AG08395 (cell line): ENCODE measurements around the gene IFI27L1.

Source experiments
- DNase-seq: peaks from one replicate; pipeline ENCODE4 v3.0.0; 2012; ENCODE audit warnings: mixed read lengths, low spot score

IFI27L1 gene, protein sequence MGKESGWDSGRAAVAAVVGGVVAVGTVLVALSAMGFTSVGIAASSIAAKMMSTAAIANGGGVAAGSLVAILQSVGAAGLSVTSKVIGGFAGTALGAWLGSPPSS

DNA sequence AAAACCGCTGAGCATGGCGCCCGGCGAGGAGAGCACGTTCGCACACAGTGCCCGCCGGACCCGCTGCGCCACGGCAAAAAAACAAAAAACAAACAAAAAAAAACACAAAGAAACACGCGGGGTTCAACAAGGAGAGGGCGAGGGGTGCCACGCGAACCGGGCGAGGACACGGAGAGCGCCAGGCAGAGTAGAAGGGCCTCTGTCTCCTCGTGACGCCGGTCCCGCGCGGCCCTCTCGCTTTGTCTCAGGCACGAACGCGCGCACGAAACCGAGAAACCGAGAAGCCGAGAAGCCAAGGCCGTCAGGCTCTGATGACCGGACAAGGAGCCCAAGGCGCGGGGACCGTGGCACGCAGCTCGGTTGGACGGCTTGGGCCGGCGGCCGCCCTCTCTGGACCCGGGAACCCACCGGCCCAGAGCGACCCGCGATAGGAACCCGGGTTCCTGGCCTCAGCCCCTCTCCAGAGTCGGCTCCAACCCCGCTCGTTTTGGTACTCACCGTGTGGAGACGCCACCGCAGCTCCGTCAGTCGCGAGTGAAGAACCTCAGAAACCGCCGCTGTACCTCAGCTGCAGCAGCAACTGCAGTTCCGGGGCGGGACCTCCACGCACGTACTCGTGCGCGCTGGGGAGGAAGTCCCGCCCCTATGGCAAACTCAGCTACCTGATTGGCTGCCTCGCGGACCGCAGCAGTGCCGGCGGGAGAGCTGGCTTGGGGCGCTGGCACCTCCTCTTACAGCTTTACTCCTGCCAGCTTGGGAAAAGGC, at the start of gene IFI27L1, which contains the start of gene DDX24:
Gene IFI27L1 (plus strand): TSS at position 690 of the 765 bp plus-strand sequence. CDS start 15,628 bp downstream, outside the sequence.
Gene DDX24 (minus strand): TSS at position 582 of the 765 bp plus-strand sequence. CDS start 1,460 bp downstream, outside the sequence.
- DNase-seq: peak; percentile 99

DNA sequence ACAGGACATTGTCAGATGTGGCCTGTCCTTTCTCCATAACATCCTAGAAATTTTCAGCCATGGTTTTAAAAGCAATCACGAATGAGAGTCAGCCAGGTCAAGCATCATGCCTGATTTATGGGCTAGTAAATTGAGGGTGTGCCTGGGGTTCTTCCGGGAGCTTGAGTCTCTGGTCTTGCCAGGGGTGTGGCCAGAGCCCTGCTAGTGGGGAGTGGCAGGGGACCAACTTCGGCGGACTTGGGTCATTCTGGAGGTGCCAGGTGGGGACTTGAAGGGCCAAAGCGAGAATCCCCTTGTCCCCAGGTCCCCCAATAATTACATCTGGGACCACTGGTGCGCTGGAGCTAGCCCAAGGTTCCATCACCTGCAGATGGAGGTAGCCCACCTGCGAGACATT, 49.2 kb upstream of the IFI27L1 start:
- no peak for DNase-seq

DNA sequence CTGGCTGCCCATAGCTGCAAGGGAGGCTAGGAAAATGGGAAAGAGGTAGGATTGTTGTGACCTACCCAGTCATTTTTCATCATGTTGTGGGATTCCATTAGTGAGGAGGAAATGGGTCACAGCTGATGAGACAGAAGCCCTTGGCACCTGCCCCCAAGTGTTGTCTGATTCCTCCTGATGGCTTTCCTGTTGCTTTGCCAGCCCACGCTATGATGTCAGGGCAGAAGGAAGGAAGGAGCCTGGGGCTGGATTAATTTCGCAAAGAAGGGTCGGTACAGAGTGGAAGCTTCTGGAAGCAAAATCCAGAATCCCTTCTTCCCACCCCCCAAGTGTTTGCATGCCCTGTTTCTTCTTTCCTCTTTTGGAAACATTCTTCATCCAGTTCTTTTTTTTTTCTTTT, 46.2 kb upstream of the IFI27L1 start:
- no peak for DNase-seq

DNA sequence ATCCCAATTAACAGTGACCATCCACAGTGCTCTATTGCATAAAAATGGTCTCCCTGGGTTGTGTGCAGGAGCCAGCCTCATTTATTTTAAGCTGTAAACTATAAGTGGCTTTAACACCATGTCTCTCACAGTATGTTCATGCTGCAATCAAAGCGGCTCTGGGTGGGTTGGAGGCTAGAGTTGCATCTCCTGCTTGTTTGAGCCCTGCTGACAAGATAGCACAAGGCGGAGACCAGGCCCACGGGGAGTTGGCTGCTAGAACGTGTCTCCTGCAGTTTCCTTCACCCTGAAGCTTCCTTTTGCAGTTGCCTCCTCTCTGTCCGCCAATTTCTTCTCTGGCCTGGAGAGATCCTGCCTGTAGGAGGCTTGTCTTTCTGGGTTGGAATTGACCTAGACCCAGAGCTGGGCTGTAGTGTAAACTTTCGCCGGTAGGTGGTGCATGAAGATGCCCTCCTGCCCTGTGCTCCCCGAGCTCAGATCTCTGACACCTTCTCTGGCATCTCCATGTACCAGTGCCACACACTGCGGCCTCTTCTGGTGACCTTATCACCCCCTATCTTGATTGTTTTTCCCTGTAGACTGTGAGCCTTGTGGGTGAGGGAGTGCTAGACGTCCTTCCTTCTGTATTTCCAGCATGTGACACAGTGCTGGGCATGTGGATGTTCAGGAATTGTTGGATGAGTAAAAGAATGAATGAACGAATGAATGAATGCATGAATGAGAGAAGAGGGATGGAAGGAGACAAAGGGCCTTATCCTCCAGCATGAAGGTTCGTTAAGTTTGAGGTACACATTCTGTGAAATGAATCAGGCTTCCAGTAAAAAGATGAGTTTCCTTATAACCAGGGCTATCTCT, 44.6 kb upstream of the IFI27L1 start:
- DNase-seq: peak; percentile 89

DNA sequence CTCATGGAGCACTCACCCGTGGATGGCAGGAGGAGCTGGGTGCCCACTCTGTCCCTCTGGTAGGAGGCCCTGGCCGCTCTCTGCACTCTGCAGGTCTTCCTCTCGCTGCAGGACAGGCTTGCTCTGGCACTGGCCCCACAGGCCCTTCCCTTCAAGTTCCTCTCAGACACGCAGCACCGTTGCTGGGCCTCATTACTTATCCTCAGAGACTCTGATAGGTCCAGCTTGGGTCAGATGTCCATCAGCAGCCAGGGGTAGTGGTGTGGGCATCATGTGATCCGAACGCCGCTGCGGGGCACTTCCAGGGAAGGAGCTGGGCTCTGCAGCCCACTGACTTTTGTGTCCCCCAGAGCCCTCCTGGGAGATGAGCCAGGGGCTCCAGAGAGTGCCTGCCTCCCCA, 43.2 kb upstream of the IFI27L1 start:
- no peak for DNase-seq

DNA sequence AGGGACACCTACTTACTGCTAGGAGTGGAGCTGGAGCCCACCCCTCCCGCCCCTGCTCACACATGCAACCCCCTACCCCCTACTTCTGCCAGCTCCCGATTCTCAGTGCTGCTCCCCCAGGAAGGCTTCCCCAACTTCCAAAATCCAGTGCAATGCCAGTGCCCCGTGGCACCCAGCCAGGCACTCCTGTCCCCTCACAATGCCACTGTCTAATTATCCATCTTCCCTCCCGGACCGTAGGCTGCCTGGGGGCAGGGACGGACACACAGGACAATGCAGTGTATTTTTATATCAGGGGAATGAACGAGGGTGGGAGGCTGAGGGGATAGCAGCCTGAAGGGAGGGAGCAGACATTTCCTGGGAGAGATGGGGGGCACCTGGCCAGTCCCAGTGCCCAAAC, 42.6 kb upstream of the IFI27L1 start:
- no peak for DNase-seq

DNA sequence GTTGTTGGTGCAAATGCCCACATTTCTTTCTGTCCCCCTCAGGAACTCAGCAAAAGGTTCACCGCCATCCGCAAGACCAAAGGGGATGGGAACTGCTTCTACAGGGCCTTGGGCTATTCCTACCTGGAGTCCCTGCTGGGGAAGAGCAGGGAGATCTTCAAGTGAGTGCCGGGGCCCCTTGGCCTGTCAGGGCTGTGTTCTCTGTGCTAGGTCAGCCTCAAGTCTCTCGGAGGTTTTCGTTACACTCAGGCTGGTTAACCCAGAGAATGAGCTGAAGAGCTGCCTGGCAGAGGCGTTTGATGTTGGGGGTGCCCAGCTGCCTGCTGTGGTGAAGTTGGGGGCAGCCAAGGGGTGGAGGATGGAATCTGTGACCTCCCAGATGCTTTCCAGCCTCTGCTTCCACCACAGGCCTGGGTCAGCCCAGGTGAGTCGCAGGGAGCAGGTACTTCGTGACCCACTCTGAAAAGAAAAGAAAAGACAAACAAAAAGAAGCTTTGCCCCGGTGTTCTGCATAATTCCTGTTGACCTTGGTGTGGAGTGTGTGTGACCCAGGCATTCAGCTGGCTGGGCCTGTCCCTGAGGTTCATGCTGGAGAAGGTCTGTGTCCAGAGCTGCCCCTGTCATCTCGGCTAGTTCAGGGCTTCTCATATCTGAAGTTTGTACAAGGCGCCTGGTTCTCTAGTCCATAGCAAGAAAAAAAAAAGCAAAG, 42.0 kb upstream of the IFI27L1 start:
- no peak for DNase-seq

DNA sequence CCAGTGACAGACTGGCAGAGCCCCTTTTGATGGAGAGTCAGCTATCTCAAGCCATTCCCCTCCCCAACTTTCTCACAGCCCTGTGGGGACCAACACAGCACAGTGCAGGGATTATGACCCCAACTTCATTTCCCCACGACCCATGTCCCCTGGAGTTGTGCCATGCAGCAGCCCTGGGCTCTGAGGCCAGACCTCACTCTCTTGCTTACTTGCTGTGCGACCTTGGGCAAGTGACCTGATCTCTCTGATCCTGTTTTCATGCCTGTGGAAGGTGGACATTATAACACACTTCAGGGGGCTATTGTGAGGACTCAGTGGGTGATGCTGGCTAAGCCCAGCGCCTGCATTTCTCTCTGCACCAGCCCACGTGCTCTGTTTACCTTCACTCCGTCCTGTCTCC, 40.9 kb upstream of the IFI27L1 start:
- DNase-seq: no peak

DNA sequence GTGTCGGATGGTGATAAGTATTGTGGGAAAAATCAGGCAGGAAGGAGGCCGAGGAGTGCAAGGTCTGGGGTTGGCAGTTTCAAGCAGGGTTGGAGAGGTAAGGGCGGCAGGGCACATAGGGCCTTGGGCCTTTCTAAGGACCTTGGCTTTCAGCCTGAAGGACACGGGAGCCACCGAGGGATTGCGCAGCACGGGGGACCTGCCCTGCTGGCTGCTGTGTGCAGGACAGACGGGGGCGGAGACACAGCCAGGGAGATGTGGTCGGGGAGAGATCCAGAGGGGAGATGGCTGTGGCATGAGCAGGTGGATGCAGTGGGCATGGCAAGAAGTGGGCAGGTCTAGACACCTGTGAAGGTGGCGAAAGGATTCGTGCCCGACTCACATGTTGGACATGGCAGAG, 40.3 kb upstream of the IFI27L1 start:
- no peak for DNase-seq

DNA sequence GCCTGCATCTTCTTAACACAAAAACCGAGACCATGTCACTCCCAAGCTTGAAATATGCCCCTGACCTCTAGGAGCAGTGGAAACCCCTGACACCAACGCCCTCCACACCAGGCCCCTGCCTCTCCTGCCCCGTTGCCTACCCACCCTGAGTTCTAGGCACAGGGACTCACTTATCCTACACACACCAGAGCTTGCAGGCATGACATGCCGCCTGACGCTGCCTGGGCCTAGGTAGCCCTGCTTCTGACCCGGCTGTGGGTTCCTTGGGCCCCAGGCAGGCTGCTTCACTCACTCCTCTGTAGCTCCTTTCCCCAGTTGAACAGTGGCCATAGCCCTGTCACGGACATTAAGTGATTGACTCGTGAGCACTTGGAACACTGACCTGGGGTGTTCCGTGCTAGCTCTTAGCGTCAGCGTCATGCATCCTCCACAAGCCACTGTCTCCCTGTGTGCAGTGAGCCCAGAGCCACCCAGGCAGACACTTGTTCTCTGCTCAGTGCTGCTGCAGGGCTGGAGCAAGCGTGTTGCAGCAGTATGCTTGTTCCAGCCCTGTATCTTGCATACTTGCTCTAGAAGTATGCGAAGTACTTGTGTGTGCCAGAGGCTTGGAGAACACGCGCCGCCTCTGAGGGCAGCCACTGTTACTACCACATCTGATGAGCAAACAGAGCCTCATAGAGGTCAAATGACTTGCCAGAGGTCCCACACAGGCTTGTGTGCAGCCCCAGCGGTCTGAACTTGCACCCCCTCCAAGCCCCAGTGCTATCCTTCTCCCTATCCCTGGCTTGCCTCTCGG, 39.4 kb upstream of the IFI27L1 start:
- peak; percentile 82 for DNase-seq

DNA sequence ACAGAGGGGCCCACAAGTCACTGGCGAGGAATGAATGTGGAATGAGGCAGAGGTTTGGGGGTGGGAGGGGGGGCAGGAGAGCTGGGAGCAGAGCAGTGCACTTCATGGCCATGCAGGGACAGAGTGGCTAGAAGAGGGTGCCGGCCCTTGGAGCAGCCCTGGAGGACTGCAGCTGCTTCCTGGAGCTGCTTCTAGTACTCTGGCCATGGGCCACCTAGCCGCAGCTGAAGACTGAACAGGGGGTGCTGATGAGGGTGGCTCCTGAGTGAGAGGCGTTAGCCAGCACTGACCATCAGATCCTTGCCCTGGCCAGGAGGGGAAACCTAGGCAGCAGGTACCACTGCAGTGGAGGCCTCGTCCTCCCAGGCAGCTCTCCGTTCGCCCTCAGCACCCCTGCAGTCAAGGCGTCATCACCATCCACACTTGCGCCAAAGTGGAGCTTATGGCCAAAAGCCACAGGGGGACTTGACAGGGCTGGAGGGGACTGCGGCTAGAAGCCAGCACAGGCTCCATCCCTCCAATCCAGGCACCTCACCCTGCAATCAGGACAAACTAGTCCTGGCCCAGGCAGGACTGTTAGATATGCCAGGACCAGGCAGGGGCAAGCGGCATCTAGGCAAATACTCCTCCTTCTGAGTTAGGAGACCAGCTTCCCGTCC, 38.5 kb upstream of the IFI27L1 start:
- DNase-seq: no peak

DNA sequence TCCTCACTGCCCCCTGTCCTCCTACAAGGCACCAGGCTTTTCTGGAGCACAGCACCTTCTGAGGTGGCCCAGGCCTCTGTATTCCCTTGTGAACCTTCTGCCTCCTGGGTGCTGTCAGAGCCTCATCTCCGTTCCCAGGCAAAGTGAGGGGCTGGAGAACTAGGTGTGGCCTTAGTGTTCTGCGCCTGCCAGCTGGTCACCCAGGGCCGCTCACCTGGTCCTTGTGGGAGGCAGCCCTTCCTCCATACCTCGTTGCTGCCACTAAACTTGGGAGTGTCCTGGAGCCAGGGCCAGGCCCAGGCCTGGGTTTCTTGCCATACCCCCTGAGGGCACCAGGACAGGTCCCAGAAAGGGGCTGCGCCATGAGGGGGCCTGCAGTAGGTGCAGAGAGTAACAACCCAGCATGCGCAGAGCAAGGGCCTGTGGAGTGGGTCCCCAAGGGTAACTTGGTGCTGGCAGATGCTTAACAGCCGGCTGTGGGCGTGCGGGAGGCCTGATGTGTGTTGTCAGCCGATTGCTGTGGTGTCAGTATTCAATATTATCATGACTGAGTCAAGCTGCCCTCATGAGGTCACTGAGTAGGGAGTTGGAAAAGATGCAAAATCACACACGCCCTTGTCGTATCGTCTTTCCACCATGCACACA, 37.9 kb upstream of the IFI27L1 start:
- no peak for DNase-seq

DNA sequence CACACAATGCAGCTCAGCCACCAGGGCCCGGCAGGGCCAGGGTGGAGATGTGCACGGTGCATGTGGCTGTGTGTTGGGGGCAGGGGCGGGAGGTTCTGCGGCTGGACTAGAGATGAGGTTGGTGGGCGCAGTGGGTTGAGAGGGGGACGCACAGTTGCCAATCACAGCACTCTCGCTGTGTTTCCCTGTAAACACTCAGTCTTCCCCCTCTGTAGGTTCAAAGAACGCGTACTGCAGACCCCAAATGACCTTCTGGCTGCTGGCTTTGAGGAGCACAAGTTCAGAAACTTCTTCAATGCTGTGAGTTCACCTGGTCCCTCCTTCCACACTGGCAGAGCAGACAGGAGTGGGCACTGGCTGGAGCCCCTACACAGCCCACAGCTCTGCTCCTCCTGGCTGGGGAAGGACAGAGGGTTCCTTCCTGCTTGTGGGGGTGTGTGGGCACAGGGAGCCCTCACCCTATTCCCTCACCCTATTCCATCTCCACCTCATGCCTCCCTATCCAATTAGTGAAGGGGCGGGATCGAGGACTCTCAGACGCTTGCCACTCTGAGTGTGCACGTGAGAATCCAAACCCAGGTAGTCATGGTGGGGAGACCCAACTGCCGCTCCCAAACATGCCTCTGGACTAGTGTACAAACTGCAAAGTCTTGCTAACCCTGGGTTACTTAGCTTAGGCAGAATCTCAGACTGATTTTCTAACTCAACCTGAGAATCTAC, 37.2 kb upstream of the IFI27L1 start:
- no peak for DNase-seq

DNA sequence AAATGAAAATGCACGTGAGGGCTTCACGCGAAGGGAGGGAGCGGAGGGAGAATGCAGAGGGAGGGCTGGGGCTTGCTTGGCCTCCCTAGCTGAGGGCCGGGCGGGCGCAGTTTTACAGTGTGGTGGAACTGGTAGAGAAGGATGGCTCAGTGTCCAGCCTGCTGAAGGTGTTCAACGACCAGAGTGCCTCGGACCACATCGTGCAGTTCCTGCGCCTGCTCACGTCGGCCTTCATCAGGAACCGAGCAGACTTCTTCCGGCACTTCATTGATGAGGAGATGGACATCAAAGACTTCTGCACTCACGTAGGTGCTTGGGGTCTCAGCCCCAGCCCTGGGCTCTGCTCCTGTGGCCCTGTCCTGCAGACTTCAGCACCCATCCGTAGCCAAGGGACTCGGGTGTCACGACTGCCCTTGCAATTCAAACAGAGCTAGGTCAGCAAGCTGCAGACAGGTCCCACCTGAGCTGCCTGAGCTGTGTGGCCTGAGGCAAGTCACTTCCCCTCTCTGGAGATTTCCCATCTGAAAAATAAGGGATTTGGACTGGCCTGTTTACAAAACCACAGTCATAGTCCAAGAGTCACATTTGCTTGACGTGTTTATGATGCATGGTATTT, 36.5 kb upstream of the IFI27L1 start:
- DNase-seq: no peak

DNA sequence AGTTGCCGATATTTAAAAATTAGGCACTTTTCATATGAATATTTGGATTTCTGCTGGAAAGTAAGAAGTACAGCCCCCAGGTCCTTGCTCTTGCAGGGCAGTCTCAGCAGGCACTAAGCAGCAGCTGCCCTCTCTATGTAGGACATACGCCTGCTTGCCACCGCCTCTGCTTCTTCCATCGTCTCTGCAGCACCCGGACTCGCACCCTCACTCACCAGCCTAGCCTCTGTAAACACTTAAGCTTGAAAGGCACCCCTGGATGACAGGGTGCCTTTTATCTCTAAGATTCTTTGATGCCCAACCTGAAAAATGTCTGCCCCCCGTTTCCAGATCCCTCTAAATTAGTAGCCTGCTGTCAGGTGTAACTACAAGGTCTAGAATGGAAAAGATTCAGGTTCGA, 36.0 kb upstream of the IFI27L1 start:
- no peak for DNase-seq

DNA sequence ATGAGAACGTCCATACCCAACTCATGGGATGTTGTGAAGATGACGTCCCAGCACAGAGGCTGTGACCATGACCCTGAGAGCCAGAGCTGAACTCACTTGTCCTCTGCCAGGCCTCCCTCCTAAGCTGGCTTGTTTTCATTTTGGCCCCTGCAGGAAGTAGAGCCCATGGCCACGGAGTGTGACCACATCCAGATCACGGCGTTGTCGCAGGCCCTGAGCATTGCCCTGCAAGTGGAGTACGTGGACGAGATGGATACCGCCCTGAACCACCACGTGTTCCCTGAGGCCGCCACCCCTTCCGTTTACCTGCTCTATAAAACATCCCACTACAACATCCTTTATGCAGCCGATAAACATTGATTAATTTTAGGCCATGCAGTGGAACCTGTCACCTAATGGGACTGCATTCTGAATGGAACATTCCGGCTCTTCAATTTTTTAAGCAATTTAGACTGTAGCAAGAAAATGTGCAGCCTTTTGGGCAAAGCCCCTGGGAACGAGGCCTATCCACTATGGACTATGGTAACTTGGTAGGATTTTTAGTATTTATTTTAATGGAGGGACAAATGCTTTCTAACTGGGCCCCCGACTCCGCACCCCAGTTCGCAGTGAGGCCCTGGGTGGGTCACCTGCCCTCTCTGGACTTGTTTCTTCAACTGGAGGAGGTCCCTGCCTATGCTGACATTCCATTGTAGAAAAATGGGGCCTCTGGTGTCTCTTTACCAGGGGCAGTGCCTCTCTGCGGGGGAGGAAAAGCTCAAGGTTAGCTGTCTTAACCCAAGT, 35.4 kb upstream of the IFI27L1 start:
- DNase-seq: no peak

DNA sequence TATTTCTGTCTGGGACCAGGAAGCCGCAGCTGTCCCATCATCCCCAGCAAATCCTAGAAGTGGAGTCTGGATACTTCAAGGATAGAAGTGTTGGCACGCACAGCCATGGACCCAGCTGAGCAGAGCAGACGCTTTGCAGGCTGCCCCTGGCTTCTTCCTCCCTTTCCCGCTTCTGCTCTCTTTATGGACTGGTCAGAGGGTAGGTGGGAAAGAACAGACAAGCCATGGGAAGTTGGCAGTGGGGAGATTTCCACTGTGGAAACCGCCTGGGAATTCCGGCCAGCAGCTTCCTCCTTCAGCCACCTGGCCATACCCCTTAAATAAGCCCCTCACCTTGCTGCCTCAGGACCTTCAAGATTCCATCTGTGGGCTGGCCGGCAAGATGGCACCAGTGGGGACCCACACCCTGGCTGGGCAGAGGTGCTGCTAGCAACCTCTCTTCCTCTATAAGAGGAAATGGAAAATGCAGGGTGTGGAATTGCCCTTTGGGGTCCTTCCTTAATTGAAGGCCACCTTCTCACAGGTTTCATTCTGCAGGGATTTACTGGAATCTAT, 34.3 kb upstream of the IFI27L1 start:
- DNase-seq: no peak

DNA sequence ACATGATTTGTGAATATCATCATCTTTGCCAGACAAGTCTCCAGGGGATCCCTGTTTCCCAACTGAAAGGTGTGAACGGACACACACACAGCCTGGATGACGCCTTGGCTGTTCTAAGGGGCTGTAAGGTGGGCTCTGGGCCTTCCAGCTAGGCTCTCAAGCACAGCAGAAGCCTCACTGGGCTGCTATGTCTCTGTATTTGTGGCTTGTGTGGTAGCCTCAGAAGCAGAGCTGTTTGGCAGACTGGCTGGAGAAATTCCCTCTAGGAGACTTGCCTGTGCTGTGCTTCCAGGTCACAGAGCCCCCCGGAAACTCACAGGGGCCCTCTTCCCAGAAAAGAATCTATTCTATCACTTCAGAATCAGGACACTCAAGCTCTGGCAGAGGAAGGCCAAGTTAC, 33.5 kb upstream of the IFI27L1 start:
- DNase-seq: no peak
